ENCODE data around the gene SMCHD1. TPM values are rescaled to one million over a fixed set of nuclear protein-coding genes. Genes with fewer than 3 reads are reported as not detected.
"Not testable (repeated sequence)": the region's sequence is repeated elsewhere in the genome, so short reads cannot be mapped to it uniquely, and the experiment has no call there.

SMCHD1 gene
- total RNA-seq, 4 donors from 2014 or later, result 41.0 to 179 (median 136) TPM

DNA sequence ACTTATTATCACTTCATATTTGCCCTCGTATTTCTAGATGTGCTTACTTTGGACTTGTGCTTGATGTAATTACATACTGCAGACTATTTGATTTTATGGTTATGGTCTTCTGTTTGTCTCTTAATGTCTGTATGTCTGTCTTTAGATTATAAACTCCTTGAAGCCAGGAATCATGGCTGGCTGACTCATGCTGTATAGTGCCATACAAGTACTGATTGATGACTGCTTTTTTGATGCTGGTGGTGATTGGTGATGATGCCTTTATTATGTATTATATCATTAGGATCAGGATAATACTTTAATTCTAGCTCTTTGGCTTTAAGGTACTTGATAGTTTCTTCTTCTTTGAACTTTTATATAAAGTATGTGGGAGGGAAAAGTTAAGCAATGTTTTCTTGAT is 17.3 kb downstream of the SMCHD1 start:
- intact Hi-C loops (cut with DNase I; ENCODE audit: low total_unique reads), result no loop called here
- Histone ChIP-seq H3K27ac (no peak overlapping the region), H3K9me3 (no peaks in the 10 kb centered on the region), H3K27me3 (no peaks in the 10 kb centered on the region), H3K4me1 (no peaks in the 10 kb centered on the region), H3K4me3 (no peak overlapping the region), H3K36me3 (peaks cover 0 to 82% (median 27%) of the 10 kb centered on the region in 4 donors)
- DNase-seq, result no peak
- TF ChIP-seq POLR2A (IDR thresholded peaks at IDR 0.05) (no peak), EP300 (IDR thresholded peaks at IDR 0.05; ENCODE audit: low read depth) (no peak), POLR2AphosphoS5 (IDR thresholded peaks at IDR 0.05) (no peak)
- TF ChIP-seq, protein P1, sequence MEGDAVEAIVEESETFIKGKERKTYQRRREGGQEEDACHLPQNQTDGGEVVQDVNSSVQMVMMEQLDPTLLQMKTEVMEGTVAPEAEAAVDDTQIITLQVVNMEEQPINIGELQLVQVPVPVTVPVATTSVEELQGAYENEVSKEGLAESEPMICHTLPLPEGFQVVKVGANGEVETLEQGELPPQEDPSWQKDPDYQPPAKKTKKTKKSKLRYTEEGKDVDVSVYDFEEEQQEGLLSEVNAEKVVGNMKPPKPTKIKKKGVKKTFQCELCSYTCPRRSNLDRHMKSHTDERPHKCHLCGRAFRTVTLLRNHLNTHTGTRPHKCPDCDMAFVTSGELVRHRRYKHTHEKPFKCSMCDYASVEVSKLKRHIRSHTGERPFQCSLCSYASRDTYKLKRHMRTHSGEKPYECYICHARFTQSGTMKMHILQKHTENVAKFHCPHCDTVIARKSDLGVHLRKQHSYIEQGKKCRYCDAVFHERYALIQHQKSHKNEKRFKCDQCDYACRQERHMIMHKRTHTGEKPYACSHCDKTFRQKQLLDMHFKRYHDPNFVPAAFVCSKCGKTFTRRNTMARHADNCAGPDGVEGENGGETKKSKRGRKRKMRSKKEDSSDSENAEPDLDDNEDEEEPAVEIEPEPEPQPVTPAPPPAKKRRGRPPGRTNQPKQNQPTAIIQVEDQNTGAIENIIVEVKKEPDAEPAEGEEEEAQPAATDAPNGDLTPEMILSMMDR (IDR thresholded peaks at IDR 0.05), result no peak
- in situ Hi-C loops (cut with MboI; ENCODE audit: low pct_ligation_motif_present in 1 of 4, low pct_unique_long_range_greater_than_20kb in 1 of 4, low sequenced_read_pairs in 3 of 4), result no loop called here
- WGBS, 2 donors (ENCODE audit: low coverage in 1 of 2), result 75 to 80% methylated on average over 1 of the region's 1 CpG

DNA sequence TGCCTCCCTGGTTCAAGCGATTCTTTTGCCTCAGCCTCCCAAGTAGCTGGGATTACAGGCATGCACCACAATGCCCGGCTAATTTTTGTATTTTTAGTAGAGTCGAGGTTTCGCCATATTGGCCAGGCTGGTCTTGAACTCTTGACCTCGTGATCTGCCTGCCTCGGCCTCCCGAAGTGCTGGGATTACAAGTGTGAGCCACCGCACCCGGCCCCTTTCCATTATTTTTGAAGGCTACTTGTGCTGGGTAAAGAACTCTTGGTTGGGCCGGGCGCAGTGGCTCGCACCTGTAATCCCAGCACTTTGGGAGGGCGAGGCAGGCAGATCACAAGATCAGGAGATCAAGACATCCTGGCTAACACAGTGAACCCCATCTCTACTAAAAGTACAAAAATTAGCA is 23.4 kb downstream of the SMCHD1 start:
- H3K9me3 ChIP-seq; H3K4me1 ChIP-seq; H3K4me3 ChIP-seq; intact Hi-C loops (cut with DNase I; ENCODE audit: low total_unique reads); DNase-seq; in situ Hi-C loops (cut with MboI; ENCODE audit: low pct_ligation_motif_present in 1 of 4, low pct_unique_long_range_greater_than_20kb in 1 of 4, low sequenced_read_pairs in 3 of 4); H3K27me3 ChIP-seq; H3K27ac ChIP-seq: not testable (repeated sequence)
- peaks cover 0 to 30% (median 6%) of the 10 kb centered on the region in 4 donors for H3K36me3 ChIP-seq
- WGBS, 2 donors (ENCODE audit: low coverage in 1 of 2), result 93 to 98% methylated on average over 3 to 13 of the region's 13 CpGs

DNA sequence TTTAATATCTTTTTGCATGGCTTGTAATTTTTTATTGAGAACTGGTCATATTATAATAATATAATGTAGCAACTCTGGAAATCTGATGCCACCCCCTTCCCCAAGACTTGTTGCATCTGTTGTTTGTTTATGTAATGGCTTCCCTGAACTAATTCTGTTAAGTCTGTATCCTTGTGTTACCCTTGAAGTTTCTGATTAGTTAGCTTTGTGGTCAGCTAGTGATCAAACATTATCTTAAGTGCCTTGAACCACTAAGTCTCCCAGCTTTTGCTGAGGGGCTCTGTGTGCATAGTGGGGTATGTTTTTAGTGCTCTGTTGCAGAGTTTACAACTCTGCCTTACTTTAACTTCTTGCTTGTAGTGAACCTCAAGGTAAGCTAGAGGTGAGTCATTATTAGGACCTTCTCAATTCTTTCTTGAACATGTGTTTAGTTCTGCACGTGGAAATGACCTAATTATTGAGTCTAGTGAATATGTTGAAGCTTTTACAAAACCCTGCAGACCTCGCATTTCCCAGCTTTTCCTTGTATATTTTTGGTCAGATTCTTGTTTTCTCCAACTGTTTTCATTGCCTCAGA is 24.8 kb downstream of the SMCHD1 start:
- no peak for TF ChIP-seq POLR2AphosphoS5 (IDR thresholded peaks at IDR 0.05)
- TF ChIP-seq POLR2A (IDR thresholded peaks at IDR 0.05), result no peak
- TF ChIP-seq, protein P1 (IDR thresholded peaks at IDR 0.05), result no peak
- no peak for TF ChIP-seq EP300 (IDR thresholded peaks at IDR 0.05; ENCODE audit: low read depth)
- in situ Hi-C loops (cut with MboI; ENCODE audit: low pct_ligation_motif_present in 1 of 4, low pct_unique_long_range_greater_than_20kb in 1 of 4, low sequenced_read_pairs in 3 of 4) (no loop called here), intact Hi-C loops (cut with DNase I; ENCODE audit: low total_unique reads) (no loop called here)
- DNase-seq, result no peak
- Histone ChIP-seq H3K9me3 (no peaks in the 10 kb centered on the region), H3K4me1 (peaks cover 0 to 7% (median 1%) of the 10 kb centered on the region in 4 donors), H3K27me3 (no peaks in the 10 kb centered on the region), H3K27ac (no peak overlapping the region), H3K4me3 (no peak overlapping the region), H3K36me3 (peaks cover 0 to 22% (median 4%) of the 10 kb centered on the region in 4 donors)
- 65 to 78% methylated on average over 1 to 2 of the region's 2 CpGs for WGBS, 2 donors (ENCODE audit: low coverage in 1 of 2)

DNA sequence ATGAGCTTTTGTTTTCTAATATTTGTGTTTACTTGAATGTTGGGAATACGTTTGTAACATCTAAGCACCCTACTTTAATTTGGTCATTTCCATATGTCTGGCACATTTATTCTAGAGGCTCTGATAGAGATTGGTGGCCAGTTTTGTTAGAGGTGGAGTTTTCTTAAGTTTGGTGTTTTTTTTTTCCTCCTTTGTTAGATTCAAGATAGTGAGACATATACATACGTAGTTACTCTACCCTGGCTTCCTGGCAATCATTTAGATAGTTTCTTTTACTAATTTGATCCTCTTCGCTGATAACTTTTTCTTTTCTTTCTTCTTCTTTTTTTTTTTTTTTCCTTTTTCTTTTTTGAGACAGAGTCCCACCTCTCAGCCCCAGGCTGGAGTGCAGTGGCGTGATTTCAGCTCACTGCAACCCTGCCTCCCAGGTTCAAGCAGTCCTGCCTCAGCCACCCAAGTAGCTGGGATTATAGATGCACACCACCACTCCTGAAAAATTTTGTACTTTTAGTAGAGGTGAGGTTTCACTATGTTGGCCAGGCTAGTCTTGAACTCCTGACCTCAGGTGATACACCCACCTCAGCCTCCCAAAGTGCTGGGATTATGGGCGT is 26.6 kb downstream of the SMCHD1 start:
- H3K27me3 ChIP-seq, result no peaks in the 10 kb centered on the region
- no peak for DNase-seq
- peaks cover 0 to 10% of the 10 kb centered on the region in 2 donors for H3K9me3 ChIP-seq
- peaks cover 0 to 18% (median 6%) of the 10 kb centered on the region in 4 donors for H3K36me3 ChIP-seq
- H3K4me1 ChIP-seq, result peaks cover 0 to 7% (median 1%) of the 10 kb centered on the region in 4 donors
- in situ Hi-C loops (cut with MboI; ENCODE audit: low pct_ligation_motif_present in 1 of 4, low pct_unique_long_range_greater_than_20kb in 1 of 4, low sequenced_read_pairs in 3 of 4), result no loop called here
- intact Hi-C loops (cut with DNase I; ENCODE audit: low total_unique reads), result no loop called here
- TF ChIP-seq POLR2AphosphoS5 (IDR thresholded peaks at IDR 0.05) (no peak), EP300 (IDR thresholded peaks at IDR 0.05; ENCODE audit: low read depth) (no peak), POLR2A (IDR thresholded peaks at IDR 0.05) (no peak)
- TF ChIP-seq, protein P1 (IDR thresholded peaks at IDR 0.05), result no peak
- WGBS, 2 donors (ENCODE audit: low coverage in 1 of 2), result 86 to 91% methylated on average over 4 to 5 of the region's 5 CpGs
- no peak overlapping the region for H3K4me3 ChIP-seq
- H3K27ac ChIP-seq, result no peak overlapping the region

Measured in transverse colon (tissue), 4 donors.